ENCODE results near the gene KCNIP4. TPM values are rescaled to one million over a fixed set of nuclear protein-coding genes. Genes with fewer than 3 reads are reported as not detected.

KCNIP4 gene
- total and polyA plus RNA-seq, 2 of the 4 experiments (the other 2 are of a cell fraction): not detected

DNA sequence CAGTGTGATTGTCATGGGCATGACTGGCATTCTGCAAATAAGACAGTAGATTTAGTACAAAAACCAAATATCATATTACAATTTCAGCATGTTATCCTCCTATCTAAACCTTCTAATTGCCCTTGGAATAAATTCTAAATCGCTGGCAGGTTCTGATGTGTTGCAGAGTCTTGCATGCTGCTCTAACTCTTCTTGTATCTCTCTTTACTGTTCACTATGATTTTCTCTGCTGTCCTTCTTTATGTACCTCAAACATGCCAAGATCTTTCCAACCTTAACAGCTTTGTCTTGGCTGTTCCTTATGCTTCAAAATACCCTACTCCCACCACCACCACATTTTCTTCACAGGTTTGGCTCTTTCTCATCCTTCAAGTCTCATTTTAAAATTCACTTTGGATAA lies 43.0 kb upstream of the KCNIP4 start:
- H3K4me2 ChIP-seq (ENCODE audit: low read depth, low read length): no peak overlapping the region
- H2BK15ac ChIP-seq (ENCODE audit: low read depth, low read length): no peak overlapping the region
- no peak overlapping the region for H2AFZ ChIP-seq (replicated peaks; ENCODE audit: low read length, poor library complexity)
- no peak overlapping the region for H3K23ac ChIP-seq (ENCODE audit: low read depth, low read length)
- no peak for TF ChIP-seq SMC3 (IDR thresholded peaks at IDR 0.05; ENCODE audit: low read depth, low read length)
- no peak for TF ChIP-seq CHD1 (IDR thresholded peaks at IDR 0.05; ENCODE audit: low read depth, low read length)
- no peak for TF ChIP-seq BHLHE40 (IDR thresholded peaks at IDR 0.05; ENCODE audit: low read depth, low read length)
- TF ChIP-seq, protein P1, sequence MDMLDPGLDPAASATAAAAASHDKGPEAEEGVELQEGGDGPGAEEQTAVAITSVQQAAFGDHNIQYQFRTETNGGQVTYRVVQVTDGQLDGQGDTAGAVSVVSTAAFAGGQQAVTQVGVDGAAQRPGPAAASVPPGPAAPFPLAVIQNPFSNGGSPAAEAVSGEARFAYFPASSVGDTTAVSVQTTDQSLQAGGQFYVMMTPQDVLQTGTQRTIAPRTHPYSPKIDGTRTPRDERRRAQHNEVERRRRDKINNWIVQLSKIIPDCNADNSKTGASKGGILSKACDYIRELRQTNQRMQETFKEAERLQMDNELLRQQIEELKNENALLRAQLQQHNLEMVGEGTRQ (IDR thresholded peaks at IDR 0.05; ENCODE audit: low read depth, low read length): no peak
- TF ChIP-seq RCOR1 (IDR thresholded peaks at IDR 0.05; ENCODE audit: insufficient replicate concordance, low read length): no peak
- TF ChIP-seq FOS (IDR thresholded peaks at IDR 0.05; ENCODE audit: low read depth, low read length): no peak
- no peak for TF ChIP-seq MAZ (IDR thresholded peaks at IDR 0.05; ENCODE audit: borderline replicate concordance, low read depth, low read length)
- TF ChIP-seq POLR2A (IDR thresholded peaks at IDR 0.05; ENCODE audit: low read depth, low read length): no peak
- TF ChIP-seq RFX5 (IDR thresholded peaks at IDR 0.05; ENCODE audit: low read depth, low read length): no peak
- no peak for TF ChIP-seq RAD21 (IDR thresholded peaks at IDR 0.05; ENCODE audit: low read length)
- no peak for TF ChIP-seq NFE2L2 (IDR thresholded peaks at IDR 0.05; ENCODE audit: low read depth, low read length)
- TF ChIP-seq MAFK (IDR thresholded peaks at IDR 0.05; ENCODE audit: low read depth, low read length): no peak
- no peak for TF ChIP-seq MXI1 (IDR thresholded peaks at IDR 0.05; ENCODE audit: borderline replicate concordance, low read depth, low read length)
- TF ChIP-seq, protein P2, sequence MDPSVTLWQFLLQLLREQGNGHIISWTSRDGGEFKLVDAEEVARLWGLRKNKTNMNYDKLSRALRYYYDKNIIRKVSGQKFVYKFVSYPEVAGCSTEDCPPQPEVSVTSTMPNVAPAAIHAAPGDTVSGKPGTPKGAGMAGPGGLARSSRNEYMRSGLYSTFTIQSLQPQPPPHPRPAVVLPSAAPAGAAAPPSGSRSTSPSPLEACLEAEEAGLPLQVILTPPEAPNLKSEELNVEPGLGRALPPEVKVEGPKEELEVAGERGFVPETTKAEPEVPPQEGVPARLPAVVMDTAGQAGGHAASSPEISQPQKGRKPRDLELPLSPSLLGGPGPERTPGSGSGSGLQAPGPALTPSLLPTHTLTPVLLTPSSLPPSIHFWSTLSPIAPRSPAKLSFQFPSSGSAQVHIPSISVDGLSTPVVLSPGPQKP (IDR thresholded peaks at IDR 0.05; ENCODE audit: borderline replicate concordance, low read depth, low read length): no peak
- TF ChIP-seq, protein P3, sequence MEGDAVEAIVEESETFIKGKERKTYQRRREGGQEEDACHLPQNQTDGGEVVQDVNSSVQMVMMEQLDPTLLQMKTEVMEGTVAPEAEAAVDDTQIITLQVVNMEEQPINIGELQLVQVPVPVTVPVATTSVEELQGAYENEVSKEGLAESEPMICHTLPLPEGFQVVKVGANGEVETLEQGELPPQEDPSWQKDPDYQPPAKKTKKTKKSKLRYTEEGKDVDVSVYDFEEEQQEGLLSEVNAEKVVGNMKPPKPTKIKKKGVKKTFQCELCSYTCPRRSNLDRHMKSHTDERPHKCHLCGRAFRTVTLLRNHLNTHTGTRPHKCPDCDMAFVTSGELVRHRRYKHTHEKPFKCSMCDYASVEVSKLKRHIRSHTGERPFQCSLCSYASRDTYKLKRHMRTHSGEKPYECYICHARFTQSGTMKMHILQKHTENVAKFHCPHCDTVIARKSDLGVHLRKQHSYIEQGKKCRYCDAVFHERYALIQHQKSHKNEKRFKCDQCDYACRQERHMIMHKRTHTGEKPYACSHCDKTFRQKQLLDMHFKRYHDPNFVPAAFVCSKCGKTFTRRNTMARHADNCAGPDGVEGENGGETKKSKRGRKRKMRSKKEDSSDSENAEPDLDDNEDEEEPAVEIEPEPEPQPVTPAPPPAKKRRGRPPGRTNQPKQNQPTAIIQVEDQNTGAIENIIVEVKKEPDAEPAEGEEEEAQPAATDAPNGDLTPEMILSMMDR (conservative IDR thresholded peaks at IDR 0.05; ENCODE audit: low read depth, low read length): no peak
- TF ChIP-seq CEBPB (IDR thresholded peaks at IDR 0.05; ENCODE audit: low read depth, low read length): no peak
- no peak overlapping the region for H2BK5ac ChIP-seq (ENCODE audit: low read depth, low read length, poor library complexity, severe bottlenecking)
- no peak overlapping the region for H2AK9ac ChIP-seq (replicated peaks; ENCODE audit: low read depth, low read length, poor library complexity)
- H3K9ac ChIP-seq (ENCODE audit: low read depth, low read length): no peak overlapping the region
- ATAC-seq (ENCODE audit: low read depth) (no peak), DNase-seq (no peak)
- no peak overlapping the region for H2AK5ac ChIP-seq (ENCODE audit: low read depth, low read length)
- H3K79me1 ChIP-seq (ENCODE audit: low read depth in 1 of 2, low read length in 2 of 2): no peaks in the 10 kb centered on the region
- in situ Hi-C loops (cut with MboI; ENCODE audit: low sequenced_read_pairs) (no loop called here), intact Hi-C loops (cut with micrococcal nuclease) (no loop called here), dilution Hi-C loops (cut with HindIII; ENCODE audit: low sequenced_read_pairs, unreplicated experiment) (no loop called here)
- no peaks in the 10 kb centered on the region; the same call in 1 of the 2 replicates for H3K9me3 ChIP-seq (ENCODE audit: control insufficient read depth, insufficient read depth, low read length)
- ChIA-PET CTCF (no interaction called here), POLR2A (ENCODE audit: unreplicated experiment) (no interaction called here)
- H3K36me3 ChIP-seq (ENCODE audit: control insufficient read depth, insufficient read depth, low read length): no peaks in the 10 kb centered on the region
- H4K91ac ChIP-seq (ENCODE audit: insufficient read depth, low read depth, low read length): no peak overlapping the region
- no peak overlapping the region for H3K4ac ChIP-seq (ENCODE audit: low read depth, low read length)
- no peak overlapping the region for H3K4me3 ChIP-seq (ENCODE audit: insufficient read depth, low read depth, low read length)
- H3K27me3 ChIP-seq (ENCODE audit: control insufficient read depth, insufficient read depth, low read length): no peaks in the 10 kb centered on the region
- no peak overlapping the region for H4K5ac ChIP-seq (ENCODE audit: low read depth, low read length)
- no peak overlapping the region for H3K27ac ChIP-seq (ENCODE audit: insufficient read depth, low read length)
- no peak overlapping the region for H3K14ac ChIP-seq (replicated peaks; ENCODE audit: low read depth, low read length)
- no TSS peak for BruUV-seq (replicated peaks)
- H3K56ac ChIP-seq (ENCODE audit: extremely low read depth, insufficient read depth, low read length): no peak overlapping the region
- no peak overlapping the region for H2BK20ac ChIP-seq (ENCODE audit: low read depth, low read length)
- H4K8ac ChIP-seq (ENCODE audit: low read depth in 2 of 2, low read length in 2 of 2): no peak overlapping the region
- H3K18ac ChIP-seq (ENCODE audit: low read depth, low read length): no peak overlapping the region
- no peaks in the 10 kb centered on the region for H3K4me1 ChIP-seq (ENCODE audit: control insufficient read depth, insufficient read depth, low read length)
- no peaks in the 10 kb centered on the region for H3K9me1 ChIP-seq (ENCODE audit: insufficient read depth, low read length)
- H2BK120ac ChIP-seq (ENCODE audit: low read depth, low read length): no peak overlapping the region
- WGBS, 2 experiments (ENCODE audit: extremely low coverage in 2 of 2, insufficient read length in 1 of 2): no CpG with 5 or more reads among the region's 1 CpG
- H4K20me1 ChIP-seq (ENCODE audit: insufficient read depth, low read length): no peaks in the 10 kb centered on the region
